Endothelial cell of umbilical vein (primary cell): ENCODE results near the gene PCDHA7. TPM values are rescaled to one million over a fixed set of nuclear protein-coding genes. Genes with fewer than 3 reads are reported as not detected.

Experiments used
- BruUV-seq: library from RNA; stranded (reverse); fragments of 400-500 nt; replicated peaks from 2 replicates; lab custom pipeline; 2021; lab: Mats Ljungman, UMichigan
- CTCF ChIA-PET: fragments of 300-600, 350-600 bp; sonication (Branson Sonifier 250); formaldehyde crosslinking; loops from one replicate; lab custom pipeline; 2021; ENCODE audit warnings: antibody characterized with exemption, inconsistent platforms; lab: Charles Lee
- POLR2A ChIA-PET: fragments of 300-600, 350-600 bp; sonication (Branson Sonifier 250); formaldehyde crosslinking; loops from one replicate; lab custom pipeline; 2021; ENCODE audit warnings: antibody characterized with exemption, inconsistent platforms; lab: Charles Lee
- DNase-seq: peaks from one replicate; pipeline ENCODE4 v3.0.0-alpha.2; 2011; ENCODE audit warnings: low read depth, low spot score
- FAIRE-seq: peaks from 2 replicates; lab custom pipeline; 2011; peaks lifted over from hg19 to GRCh38; lab: Jason Lieb, UNC
- H2AFZ ChIP-seq: 2 replicates; pipeline ENCODE4 v1.6.0; 2012; ENCODE audit warnings: low read depth, low read length, control low read depth, inconsistent platforms
- H3K27ac ChIP-seq: 2 replicates; pipeline ENCODE4 v1.5.1; 2011; ENCODE audit warnings: low read depth, mild to moderate bottlenecking, control low read depth, low read length, moderate library complexity; ENCODE audit not compliant: insufficient read depth
- H3K27me3 ChIP-seq, 2 experiments: 2 replicates each; pipeline versions ENCODE4 v1.6.0 to v1.6.1; 2011; ENCODE audit warnings: low read length in 2 of 2, mixed read lengths in 1 of 2; ENCODE audit not compliant: control insufficient read depth in 2 of 2, insufficient read depth in 2 of 2
- H3K36me3 ChIP-seq, 2 experiments: 2 replicates in 1 of 2; 3 replicates in 1 of 2; pipeline ENCODE4 v1.5.1; 2011; ENCODE audit warnings: low read length in 2 of 2, mild to moderate bottlenecking in 1 of 2, moderate library complexity in 1 of 2; ENCODE audit not compliant: control insufficient read depth in 2 of 2, insufficient read depth in 2 of 2; ENCODE audit errors: extremely low read depth in 1 of 2
- H3K4me1 ChIP-seq: 3 replicates; pipeline ENCODE4 v1.5.1; 2011; ENCODE audit warnings: mild to moderate bottlenecking, low read length; ENCODE audit not compliant: control insufficient read depth, insufficient read depth; ENCODE audit errors: extremely low read depth
- H3K4me2 ChIP-seq: 2 replicates; pipeline ENCODE4 v1.6.1; 2011; ENCODE audit warnings: low read length, control low read depth, mixed read lengths; ENCODE audit not compliant: insufficient read depth
- H3K4me3 ChIP-seq, 3 experiments: fragments of 200-600 bp in 1 of 3; sonication (generic), shearing (Covaris generic) in 1 of 3; replicated peaks in 1 of 3; 2 replicates each; pipeline ENCODE4 v1.5.1; 2011 to 2016; ENCODE audit warnings: control low read depth in 3 of 3, low read length in 3 of 3, mild to moderate bottlenecking in 2 of 3, inconsistent platforms in 1 of 3, low read depth in 1 of 3, moderate library complexity in 1 of 3; ENCODE audit not compliant: insufficient read depth in 1 of 3
- H3K79me2 ChIP-seq: 2 replicates; pipeline ENCODE4 v1.6.0; 2012; ENCODE audit warnings: low read length, inconsistent platforms; ENCODE audit not compliant: control insufficient read depth, insufficient read depth
- H3K9ac ChIP-seq: replicated peaks from 2 replicates; pipeline ENCODE3; 2011; ENCODE audit warnings: low read length, control low read depth; ENCODE audit not compliant: insufficient read depth; ENCODE audit errors: extremely low read depth
- H3K9me1 ChIP-seq: replicated peaks from 3 replicates; pipeline ENCODE4 v1.6.0; 2011; ENCODE audit warnings: mild to moderate bottlenecking, low read length; ENCODE audit not compliant: control insufficient read depth, insufficient read depth; ENCODE audit errors: extremely low read depth
- H3K9me3 ChIP-seq: replicated peaks from 2 replicates; pipeline ENCODE4 v1.5.1; 2012; ENCODE audit warnings: low read length, inconsistent platforms; ENCODE audit not compliant: control insufficient read depth, insufficient read depth
- H4K20me1 ChIP-seq: replicated peaks from 2 replicates; pipeline ENCODE3; 2011; ENCODE audit warnings: mild to moderate bottlenecking, low read length; ENCODE audit not compliant: control insufficient read depth, insufficient read depth; ENCODE audit errors: extremely low read depth
- EZH2 ChIP-seq: IDR thresholded peaks from 2 replicates; pipeline ENCODE4 v1.6.1; 2012; ENCODE audit warnings: borderline replicate concordance, low read depth, mild to moderate bottlenecking, moderate library complexity, low read length, inconsistent platforms; ENCODE audit not compliant: severe bottlenecking
- FOS ChIP-seq: IDR thresholded peaks from 2 replicates; pipeline ENCODE4 v1.6.1; 2011; ENCODE audit warnings: mild to moderate bottlenecking, low read length, moderate library complexity, borderline replicate concordance; ENCODE audit not compliant: insufficient read depth
- GATA2 ChIP-seq: IDR thresholded peaks from 2 replicates; pipeline ENCODE4 v1.7.0; 2011; ENCODE audit warnings: low read depth, mild to moderate bottlenecking, moderate library complexity, mixed read lengths, low read length; ENCODE audit not compliant: insufficient read length, insufficient read depth
- JUN ChIP-seq: IDR thresholded peaks from 2 replicates; pipeline ENCODE4 v1.6.1; 2011; ENCODE audit warnings: borderline replicate concordance, low read depth; ENCODE audit not compliant: insufficient read length, insufficient read depth
- MYC ChIP-seq: IDR thresholded peaks from one replicate; pipeline ENCODE4 v1.6.1; 2011; ENCODE audit warnings: mild to moderate bottlenecking, low read depth, low read length
- POLR2A ChIP-seq: IDR thresholded peaks from 2 replicates; pipeline ENCODE4 v1.6.1; 2012; ENCODE audit warnings: low read depth, mild to moderate bottlenecking, control low read depth, low read length
- POLR2AphosphoS5 ChIP-seq: IDR thresholded peaks from 2 replicates; pipeline ENCODE4 v1.6.1; 2012; ENCODE audit warnings: low read depth, mild to moderate bottlenecking, control low read depth, low read length, moderate library complexity; ENCODE audit not compliant: insufficient read depth
- dilution Hi-C: fragments of 300-500 bp; cut with MboI; formaldehyde crosslinking; loops from one replicate; pipeline ENCODE4 v1.15.0; 2019; ENCODE audit warnings: low sequenced_read_pairs; ENCODE audit not compliant: extremely low pct_ligation_motif_present
- intact Hi-C: fragments of 100-400 bp; cut with micrococcal nuclease; formaldehyde crosslinking; loops from one replicate; pipeline ENCODE4 v1.10.0; 2022
- polyA plus RNA-seq, 4 experiments: library from polyadenylated mRNA; depleted of rRNA in 3 of 4; stranded (reverse) in 3 of 4; unstranded in 1 of 4; fragments of >200 nt; gene quantifications; 2 replicates each; pipeline versions ENCODE4 v1.2.1 to v1.2.3, GENCODE V29; 2011 to 2012; ENCODE audit warnings: missing spikeins in 1 of 4
- total RNA-seq: library from RNA; stranded (reverse); gene quantifications from 2 replicates; pipeline ENCODE4 v1.2.3, GENCODE V29; 2021
- TF ChIP-seq, protein P1 (sequence below): IDR thresholded peaks from 2 replicates; pipeline ENCODE4 v1.6.1; 2011; ENCODE audit not compliant: insufficient read depth, insufficient read length
- TF ChIP-seq, protein P2 (sequence below), 2 donors: IDR thresholded peaks; 1 replicate in 1 of 2; 2 replicates in 1 of 2; pipeline ENCODE4 v1.5.1; 2011; ENCODE audit warnings: low read length in 2 of 2, mild to moderate bottlenecking in 2 of 2, moderate library complexity in 2 of 2, control low read depth in 1 of 2, inconsistent platforms in 1 of 2, low read depth in 1 of 2; ENCODE audit not compliant: insufficient read depth in 1 of 2; ENCODE audit errors: extremely low read depth in 1 of 2

Gene PCDHA7
- total and polyA plus RNA-seq, 2 donors (not counting 3 experiments of a cell fraction or from before 2014, with no cell fraction given): 0.07 TPM; not detected in 1

DNA sequence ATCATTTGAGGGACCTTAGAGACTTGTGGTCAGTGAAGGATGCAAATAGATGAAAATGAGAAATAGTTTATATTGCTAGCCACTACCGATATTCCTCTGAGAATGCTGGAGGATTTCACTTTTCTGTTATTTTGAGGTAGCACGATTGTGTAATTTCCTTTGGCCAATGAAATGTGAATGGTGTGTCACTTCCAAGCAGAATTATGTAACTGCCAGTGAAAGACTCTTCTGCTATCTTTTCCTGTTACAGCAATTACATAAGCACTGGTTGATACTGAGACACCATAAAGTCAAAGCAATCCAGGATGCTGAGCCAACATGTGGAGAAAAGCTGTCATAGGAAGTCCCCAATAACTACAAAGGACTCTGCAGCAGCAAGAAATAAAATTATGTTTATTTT lies 43.0 kb upstream of the PCDHA7 start:
- no TSS peak for BruUV-seq
- CTCF ChIA-PET: no interaction called here

More for the DNA sequence above, 43.0 kb upstream of the PCDHA7 start:
- no peaks in the 10 kb centered on the region for H3K4me1 ChIP-seq
- H3K9me3 ChIP-seq: peaks cover 2% of the 10 kb centered on the region
- H4K20me1 ChIP-seq: no peaks in the 10 kb centered on the region
- H3K4me3 ChIP-seq: no peak overlapping the region
- DNase-seq (no peak), FAIRE-seq (no peak)
- intact Hi-C loops: no loop called here
- TF ChIP-seq, protein P1, sequence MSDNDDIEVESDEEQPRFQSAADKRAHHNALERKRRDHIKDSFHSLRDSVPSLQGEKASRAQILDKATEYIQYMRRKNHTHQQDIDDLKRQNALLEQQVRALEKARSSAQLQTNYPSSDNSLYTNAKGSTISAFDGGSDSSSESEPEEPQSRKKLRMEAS: no peak
- TF ChIP-seq JUN (no peak), EZH2 (no peak), POLR2A (no peak), MYC (no peak), GATA2 (no peak), POLR2AphosphoS5 (no peak), FOS (no peak)
- TF ChIP-seq, protein P2, sequence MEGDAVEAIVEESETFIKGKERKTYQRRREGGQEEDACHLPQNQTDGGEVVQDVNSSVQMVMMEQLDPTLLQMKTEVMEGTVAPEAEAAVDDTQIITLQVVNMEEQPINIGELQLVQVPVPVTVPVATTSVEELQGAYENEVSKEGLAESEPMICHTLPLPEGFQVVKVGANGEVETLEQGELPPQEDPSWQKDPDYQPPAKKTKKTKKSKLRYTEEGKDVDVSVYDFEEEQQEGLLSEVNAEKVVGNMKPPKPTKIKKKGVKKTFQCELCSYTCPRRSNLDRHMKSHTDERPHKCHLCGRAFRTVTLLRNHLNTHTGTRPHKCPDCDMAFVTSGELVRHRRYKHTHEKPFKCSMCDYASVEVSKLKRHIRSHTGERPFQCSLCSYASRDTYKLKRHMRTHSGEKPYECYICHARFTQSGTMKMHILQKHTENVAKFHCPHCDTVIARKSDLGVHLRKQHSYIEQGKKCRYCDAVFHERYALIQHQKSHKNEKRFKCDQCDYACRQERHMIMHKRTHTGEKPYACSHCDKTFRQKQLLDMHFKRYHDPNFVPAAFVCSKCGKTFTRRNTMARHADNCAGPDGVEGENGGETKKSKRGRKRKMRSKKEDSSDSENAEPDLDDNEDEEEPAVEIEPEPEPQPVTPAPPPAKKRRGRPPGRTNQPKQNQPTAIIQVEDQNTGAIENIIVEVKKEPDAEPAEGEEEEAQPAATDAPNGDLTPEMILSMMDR (IDR thresholded peaks at IDR 0.05; ENCODE audit: extremely low read depth in 1 of 2, insufficient read depth in 1 of 2, low read depth in 1 of 2, low read length in 2 of 2): no peak
- no peaks in the 10 kb centered on the region for H3K9me1 ChIP-seq
- H3K27me3 ChIP-seq: peaks cover 0 to 6% of the 10 kb centered on the region in 2 experiments
- H3K9ac ChIP-seq: no peak overlapping the region
- H3K27ac ChIP-seq: no peak overlapping the region
- dilution Hi-C loops: no loop called here
- H3K4me2 ChIP-seq: no peak overlapping the region
- no peaks in the 10 kb centered on the region for H3K79me2 ChIP-seq
- no peaks in the 10 kb centered on the region for H3K36me3 ChIP-seq
- H2AFZ ChIP-seq: no peak overlapping the region
- POLR2A ChIA-PET: no interaction called here
